Gastrocnemius medialis (tissue), 4 donors: Measurements from ENCODE around the gene GJB6. TPM values are rescaled to one million over a fixed set of nuclear protein-coding genes. Genes with fewer than 3 reads are reported as not detected.

ENCODE experiments used
- ATAC-seq, 2 donors: fragments of 150-250 bp; one replicate each; pipeline ENCODE4 v1.9.1; 2016
- DNase-seq, 2 donors: peaks; one replicate each; pipeline ENCODE4 v3.0.0-alpha.2; 2019
- H3K27ac ChIP-seq, 4 donors: fragments of 200-600 bp; sonication (generic); 1 replicate in 1 of 4; 2 replicates in 3 of 4; pipeline ENCODE4 v1.5.1; 2016 to 2018; ENCODE audit warnings: mild to moderate bottlenecking in 2 of 4, moderate library complexity in 1 of 4
- H3K27me3 ChIP-seq, 3 donors: fragments of 200-600 bp; sonication (generic) in 2 of 3; 1 replicate in 1 of 3; 2 replicates in 2 of 3; pipeline versions ENCODE4 v1.5.1 to v1.6.0; 2016 to 2019; ENCODE audit warnings: mild to moderate bottlenecking in 1 of 3, moderate library complexity in 1 of 3
- H3K36me3 ChIP-seq, 2 donors: fragments of 200-600 bp; sonication (generic) in 1 of 2; one replicate each; pipeline ENCODE4 v1.5.1; 2017 to 2018
- H3K4me1 ChIP-seq, 2 donors: fragments of 200-600 bp; sonication (generic) in 1 of 2; one replicate each; pipeline ENCODE4 v1.5.1; 2016 to 2017; ENCODE audit warnings: mild to moderate bottlenecking in 2 of 2
- H3K4me3 ChIP-seq, 4 donors: fragments of 200-600 bp; sonication (generic) in 3 of 4; 1 replicate in 1 of 4; 2 replicates in 3 of 4; pipeline ENCODE4 v1.5.1; 2016 to 2019; ENCODE audit warnings: mild to moderate bottlenecking in 2 of 4
- H3K9me3 ChIP-seq, 3 donors: fragments of 200-600 bp; sonication (generic) in 2 of 3; 1 replicate in 1 of 3; 2 replicates in 2 of 3; pipeline ENCODE4 v1.5.1; 2016 to 2019
- POLR2A ChIP-seq, 2 donors: fragments of 450-650 bp; IDR thresholded peaks; one replicate each; pipeline ENCODE4 v1.6.1; 2017; ENCODE audit warnings: antibody characterized with exemption in 2 of 2, mild to moderate bottlenecking in 2 of 2, moderate library complexity in 2 of 2
- in situ Hi-C, 4 donors: fragments of 200-750 bp; cut with MboI; loops; one replicate each; pipeline versions ENCODE4 v1.15.0 to v1.8.0; 2017; ENCODE audit warnings: low sequenced_read_pairs in 4 of 4
- intact Hi-C: fragments of 100-400 bp; cut with DNase I; formaldehyde crosslinking; loops from one replicate; pipeline ENCODE4 v1.15.1; 2023; ENCODE audit warnings: low total_unique reads
- total RNA-seq, 4 donors: library from RNA; depleted of rRNA; stranded (reverse); fragments of >200 nt; gene quantifications; one replicate each; pipeline versions ENCODE4 v1.1.0 to v1.2.3, GENCODE V29; 2016
- TF ChIP-seq, protein P1 (sequence below), 5 experiments: fragments of 450-650 bp in 3 of 5; fragments of 200-600 bp in 2 of 5; sonication (generic) in 2 of 5; IDR thresholded peaks in 4 of 5; conservative IDR thresholded peaks in 1 of 5; 1 replicate in 4 of 5; 2 replicates in 1 of 5; pipeline ENCODE4 v1.5.1; 2016 to 2019; ENCODE audit warnings: antibody characterized with exemption in 5 of 5, mild to moderate bottlenecking in 3 of 5, moderate library complexity in 3 of 5

GJB6 gene
- total RNA-seq, 4 donors from 2014 or later: not detected

DNA sequence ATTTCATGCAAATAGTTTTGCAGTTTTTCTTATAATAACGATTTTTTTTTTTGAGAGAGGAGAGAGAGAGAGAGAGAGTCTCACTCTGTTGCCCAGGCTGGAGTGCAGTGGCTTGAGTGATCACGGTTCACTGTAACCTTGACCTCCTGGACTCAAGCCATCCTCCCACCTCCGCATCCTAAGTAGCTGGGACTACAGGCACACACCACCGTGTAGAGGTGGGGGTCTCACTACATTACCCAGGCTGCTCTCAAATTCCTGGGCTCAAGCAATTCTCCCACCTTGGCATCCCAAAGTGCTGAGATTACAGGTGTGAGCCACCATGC lies 26.8 kb upstream of the GJB6 start:
- in situ Hi-C loops (no loop called here), intact Hi-C loops (no loop called here)
- H3K9me3 ChIP-seq: no peaks in the 10 kb centered on the region
- ATAC-seq: no peak
- no peaks in the 10 kb centered on the region for H3K4me1 ChIP-seq
- no peaks in the 10 kb centered on the region for H3K27me3 ChIP-seq
- no peak for TF ChIP-seq POLR2A (IDR thresholded peaks at IDR 0.05)
- TF ChIP-seq, protein P1, sequence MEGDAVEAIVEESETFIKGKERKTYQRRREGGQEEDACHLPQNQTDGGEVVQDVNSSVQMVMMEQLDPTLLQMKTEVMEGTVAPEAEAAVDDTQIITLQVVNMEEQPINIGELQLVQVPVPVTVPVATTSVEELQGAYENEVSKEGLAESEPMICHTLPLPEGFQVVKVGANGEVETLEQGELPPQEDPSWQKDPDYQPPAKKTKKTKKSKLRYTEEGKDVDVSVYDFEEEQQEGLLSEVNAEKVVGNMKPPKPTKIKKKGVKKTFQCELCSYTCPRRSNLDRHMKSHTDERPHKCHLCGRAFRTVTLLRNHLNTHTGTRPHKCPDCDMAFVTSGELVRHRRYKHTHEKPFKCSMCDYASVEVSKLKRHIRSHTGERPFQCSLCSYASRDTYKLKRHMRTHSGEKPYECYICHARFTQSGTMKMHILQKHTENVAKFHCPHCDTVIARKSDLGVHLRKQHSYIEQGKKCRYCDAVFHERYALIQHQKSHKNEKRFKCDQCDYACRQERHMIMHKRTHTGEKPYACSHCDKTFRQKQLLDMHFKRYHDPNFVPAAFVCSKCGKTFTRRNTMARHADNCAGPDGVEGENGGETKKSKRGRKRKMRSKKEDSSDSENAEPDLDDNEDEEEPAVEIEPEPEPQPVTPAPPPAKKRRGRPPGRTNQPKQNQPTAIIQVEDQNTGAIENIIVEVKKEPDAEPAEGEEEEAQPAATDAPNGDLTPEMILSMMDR (IDR thresholded peaks at IDR 0.05 in 4 of 5, conservative IDR thresholded peaks at IDR 0.05 in 1 of 5): no peak
- H3K4me3 ChIP-seq: no peak overlapping the region
- no peaks in the 10 kb centered on the region for H3K36me3 ChIP-seq
- no peak overlapping the region for H3K27ac ChIP-seq
- no peak for DNase-seq

DNA sequence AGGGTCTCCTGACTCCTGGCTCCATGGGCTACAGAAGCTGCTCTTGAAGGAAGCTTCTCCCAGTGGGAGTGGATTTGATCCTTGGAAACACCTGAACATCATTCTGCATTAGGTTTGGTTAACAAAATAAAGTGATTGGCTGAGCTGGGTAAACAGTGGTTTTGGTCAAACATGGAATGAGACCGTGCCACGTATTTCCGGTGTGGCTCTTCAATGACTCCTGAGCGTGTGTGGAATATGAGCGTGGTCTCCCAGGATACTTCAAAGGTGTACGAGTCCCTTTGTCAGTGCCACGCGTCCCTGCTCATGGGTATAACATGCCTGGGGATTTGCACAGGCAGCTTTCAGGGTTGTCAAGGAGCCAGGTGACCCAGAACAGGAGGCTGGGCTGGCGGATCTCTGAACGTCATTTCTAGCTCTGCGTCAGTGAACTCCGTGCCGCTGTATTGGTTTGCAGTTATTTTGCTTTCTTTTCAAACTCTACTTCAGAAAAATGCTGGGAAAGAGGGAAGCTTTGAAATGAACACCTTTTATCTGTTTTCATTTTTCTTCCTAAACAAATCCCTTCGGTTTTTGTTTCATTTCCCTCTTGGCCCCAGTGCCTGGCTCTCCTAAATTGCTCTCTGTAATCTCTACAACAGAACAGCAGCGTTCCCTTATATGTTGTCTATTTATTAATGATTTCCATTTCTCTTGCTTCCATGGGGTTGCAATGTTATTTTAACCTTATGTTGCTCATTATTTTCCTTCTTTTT lies 26.3 kb upstream of the GJB6 start:
- no peak overlapping the region for H3K4me3 ChIP-seq
- DNase-seq: no peak
- TF ChIP-seq, protein P1 (IDR thresholded peaks at IDR 0.05 in 4 of 5, conservative IDR thresholded peaks at IDR 0.05 in 1 of 5): no peak
- TF ChIP-seq POLR2A (IDR thresholded peaks at IDR 0.05): no peak
- intact Hi-C loops (no loop called here), in situ Hi-C loops (no loop called here)
- H3K9me3 ChIP-seq: no peaks in the 10 kb centered on the region
- no peaks in the 10 kb centered on the region for H3K36me3 ChIP-seq
- no peak overlapping the region for H3K27ac ChIP-seq
- no peaks in the 10 kb centered on the region for H3K27me3 ChIP-seq
- H3K4me1 ChIP-seq: no peaks in the 10 kb centered on the region
- no peak for ATAC-seq

DNA sequence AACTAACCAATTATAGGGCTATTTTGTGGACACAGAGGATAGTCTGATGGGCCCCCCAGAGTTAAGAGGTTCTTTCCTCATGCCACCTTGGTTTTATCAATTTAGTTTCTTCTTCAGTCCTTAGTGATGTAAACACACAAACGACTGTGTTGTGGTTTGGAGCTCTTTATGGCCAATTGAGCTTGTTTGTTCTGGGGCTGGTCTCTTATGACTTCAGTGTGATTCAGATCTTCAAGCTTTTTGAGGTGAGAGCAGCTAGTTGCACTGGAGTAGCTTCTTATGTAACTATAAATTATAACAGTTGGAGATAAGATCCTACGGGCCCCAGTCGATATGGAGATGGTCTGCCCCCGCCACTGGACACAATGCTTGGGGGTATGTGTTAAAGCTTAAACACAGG lies 22.0 kb upstream of the GJB6 start:
- peaks cover 0 to 2% (median 0%) of the 10 kb centered on the region in 3 donors for H3K27me3 ChIP-seq
- H3K4me3 ChIP-seq: no peak overlapping the region
- in situ Hi-C loops: no loop called here
- H3K36me3 ChIP-seq: no peaks in the 10 kb centered on the region
- no peaks in the 10 kb centered on the region for H3K9me3 ChIP-seq
- no peak overlapping the region for H3K27ac ChIP-seq
- TF ChIP-seq, protein P1 (IDR thresholded peaks at IDR 0.05 in 4 of 5, conservative IDR thresholded peaks at IDR 0.05 in 1 of 5): no peak
- TF ChIP-seq POLR2A (IDR thresholded peaks at IDR 0.05): no peak
- intact Hi-C loops: no loop called here
- DNase-seq (no peak), ATAC-seq (no peak)
- H3K4me1 ChIP-seq: no peaks in the 10 kb centered on the region

DNA sequence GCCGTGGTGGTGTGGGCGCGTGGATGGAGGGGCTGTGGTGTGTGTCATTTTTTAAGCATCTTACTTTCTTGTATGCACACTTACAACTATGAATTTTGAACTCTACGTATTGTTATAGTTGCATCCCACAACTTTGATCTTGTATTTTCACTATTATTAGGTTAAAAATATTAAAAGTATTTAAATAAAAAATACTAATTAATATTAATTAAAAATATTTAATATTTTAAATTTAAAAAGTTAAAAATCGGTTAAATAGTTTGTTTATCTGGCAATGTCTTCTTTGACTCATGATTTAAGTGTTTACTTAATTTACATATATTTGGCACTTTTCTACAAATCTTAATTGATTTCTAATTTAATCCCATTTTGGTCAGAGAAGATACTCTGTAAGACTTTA lies 17.8 kb upstream of the GJB6 start:
- H3K4me1 ChIP-seq: no peaks in the 10 kb centered on the region
- no peak for DNase-seq
- intact Hi-C loops: no loop called here

More for the DNA sequence above, 17.8 kb upstream of the GJB6 start:
- Histone ChIP-seq H3K4me3 (no peak overlapping the region), H3K36me3 (no peaks in the 10 kb centered on the region), H3K27ac (no peak overlapping the region), H3K9me3 (no peaks in the 10 kb centered on the region), H3K27me3 (peaks cover 0 to 2% (median 0%) of the 10 kb centered on the region in 3 donors)
- TF ChIP-seq POLR2A (IDR thresholded peaks at IDR 0.05): no peak
- TF ChIP-seq, protein P1 (IDR thresholded peaks at IDR 0.05 in 4 of 5, conservative IDR thresholded peaks at IDR 0.05 in 1 of 5): no peak
- ATAC-seq: no peak
- in situ Hi-C loops: no loop called here
